Muscle layer of colon (tissue), 2 donors: ENCODE data around the gene KRT27.

Experiments
- H3K27ac ChIP-seq: one replicate; pipeline ENCODE4 v1.7.0; 2013; ENCODE audit warnings: low read depth, mild to moderate bottlenecking, low read length, moderate library complexity
- H3K27me3 ChIP-seq, 2 donors: one replicate each; pipeline ENCODE4 v1.7.0; 2013; ENCODE audit warnings: low read length in 2 of 2, mild to moderate bottlenecking in 2 of 2; ENCODE audit not compliant: insufficient read depth in 2 of 2, control insufficient read depth in 1 of 2
- H3K36me3 ChIP-seq: one replicate; pipeline ENCODE4 v1.7.0; 2013; ENCODE audit warnings: mild to moderate bottlenecking, low read length; ENCODE audit not compliant: insufficient read depth
- H3K4me1 ChIP-seq: one replicate; pipeline ENCODE4 v1.7.0; 2013; ENCODE audit warnings: mild to moderate bottlenecking, low read length; ENCODE audit not compliant: insufficient read depth
- H3K4me3 ChIP-seq, 2 donors: one replicate each; pipeline ENCODE4 v1.7.0; 2013; ENCODE audit warnings: low read length in 2 of 2, low read depth in 1 of 2, mild to moderate bottlenecking in 1 of 2, moderate library complexity in 1 of 2
- H3K9ac ChIP-seq: one replicate; pipeline ENCODE4 v1.7.0; 2013; ENCODE audit warnings: low read length
- H3K9me3 ChIP-seq: one replicate; pipeline ENCODE4 v1.7.0; 2013; ENCODE audit warnings: mild to moderate bottlenecking, low read length
- donor health status: abdominal sarcoma.
- donor health status: Adenocarcinoma of cecum.

The KRT27 gene

DNA sequence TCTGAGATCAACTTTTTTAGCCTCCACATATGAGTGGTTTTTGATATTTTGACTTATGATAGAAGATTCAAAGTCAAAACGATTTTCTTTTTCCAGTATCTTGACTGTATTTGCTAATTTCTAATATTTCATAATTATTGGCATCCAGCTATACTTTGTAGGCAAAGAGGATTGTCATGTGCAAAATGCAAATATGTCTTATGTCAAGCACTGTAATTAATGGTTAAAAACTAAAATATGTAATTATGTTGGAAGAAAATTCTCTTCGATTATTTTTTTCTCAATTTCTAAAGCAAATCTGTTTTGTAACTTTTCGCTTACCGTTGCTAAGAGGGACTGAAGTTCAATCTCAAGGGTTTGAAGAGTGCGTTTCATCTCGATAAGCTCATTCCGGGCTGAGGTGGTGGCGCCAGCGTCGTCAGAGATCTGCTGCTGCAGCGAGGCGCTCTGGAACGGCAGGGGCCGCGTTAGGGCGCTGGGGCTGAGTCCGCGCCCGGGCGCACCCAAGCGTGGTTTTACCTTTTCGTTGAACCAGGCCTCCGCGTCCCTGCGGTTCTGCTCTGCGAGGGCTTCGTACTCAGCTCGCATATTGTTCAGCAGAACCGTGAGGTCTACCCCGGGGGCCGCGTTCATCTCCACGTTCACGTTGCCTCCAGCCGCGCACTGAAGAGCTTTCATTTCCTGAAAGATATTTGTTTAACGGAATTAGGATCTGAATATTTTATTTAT is 3.0 kb downstream of the KRT27 start:
- H3K27me3 ChIP-seq: peaks cover 10 to 11% of the 10 kb centered on the region in 2 donors
- H3K9ac ChIP-seq: no peak overlapping the region
- H3K4me1 ChIP-seq: no peaks in the 10 kb centered on the region
- no peak overlapping the region for H3K4me3 ChIP-seq
- H3K9me3 ChIP-seq: no peaks in the 10 kb centered on the region
- no peak overlapping the region for H3K27ac ChIP-seq
- no peaks in the 10 kb centered on the region for H3K36me3 ChIP-seq

DNA sequence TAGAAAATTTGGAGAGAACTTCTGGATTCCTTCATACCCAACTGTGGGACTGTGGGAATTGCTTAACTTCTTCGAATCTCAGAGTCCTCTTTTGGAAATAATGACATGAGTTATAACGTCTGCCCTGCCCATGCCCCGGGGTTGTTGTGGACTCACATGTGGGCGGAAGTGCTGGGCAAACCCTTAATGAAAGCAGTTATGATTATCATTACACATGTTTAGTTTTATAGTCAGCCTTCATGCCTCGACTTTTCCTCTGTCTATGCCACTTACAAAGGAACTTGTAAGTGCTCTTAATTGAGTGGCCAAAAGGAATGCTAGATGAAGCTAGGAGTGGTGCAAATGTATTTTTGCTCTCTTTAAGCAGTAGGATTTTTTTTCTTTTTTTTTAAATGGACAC is 3.9 kb downstream of the KRT27 start:
- Histone ChIP-seq H3K27me3 (peaks cover 10 to 11% of the 10 kb centered on the region in 2 donors), H3K4me1 (no peaks in the 10 kb centered on the region), H3K27ac (no peak overlapping the region), H3K36me3 (no peaks in the 10 kb centered on the region), H3K9me3 (no peaks in the 10 kb centered on the region), H3K9ac (no peak overlapping the region), H3K4me3 (no peak overlapping the region)

DNA sequence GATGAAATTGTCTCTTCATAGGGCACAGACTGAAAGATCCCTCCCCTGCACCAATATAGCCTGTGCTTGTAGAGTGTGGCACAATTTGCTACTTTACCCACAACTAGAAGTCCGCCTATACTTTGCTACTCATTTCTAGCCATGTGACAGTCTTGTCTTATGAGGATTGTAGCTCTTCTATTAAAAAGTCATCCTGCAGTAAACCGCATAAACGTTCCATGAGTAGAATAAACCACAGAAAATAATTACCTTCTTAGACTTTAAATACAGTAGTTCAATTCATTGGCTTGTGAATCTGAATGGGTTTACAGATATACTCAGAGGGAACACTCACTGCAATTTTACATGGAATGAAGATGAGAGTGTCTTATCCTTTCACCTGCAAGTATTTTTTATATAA is 4.4 kb downstream of the KRT27 start:
- Histone ChIP-seq H3K9me3 (no peaks in the 10 kb centered on the region), H3K27me3 (peaks cover 10 to 11% of the 10 kb centered on the region in 2 donors), H3K27ac (no peak overlapping the region), H3K4me1 (no peaks in the 10 kb centered on the region), H3K4me3 (no peak overlapping the region), H3K9ac (no peak overlapping the region), H3K36me3 (no peaks in the 10 kb centered on the region)

DNA sequence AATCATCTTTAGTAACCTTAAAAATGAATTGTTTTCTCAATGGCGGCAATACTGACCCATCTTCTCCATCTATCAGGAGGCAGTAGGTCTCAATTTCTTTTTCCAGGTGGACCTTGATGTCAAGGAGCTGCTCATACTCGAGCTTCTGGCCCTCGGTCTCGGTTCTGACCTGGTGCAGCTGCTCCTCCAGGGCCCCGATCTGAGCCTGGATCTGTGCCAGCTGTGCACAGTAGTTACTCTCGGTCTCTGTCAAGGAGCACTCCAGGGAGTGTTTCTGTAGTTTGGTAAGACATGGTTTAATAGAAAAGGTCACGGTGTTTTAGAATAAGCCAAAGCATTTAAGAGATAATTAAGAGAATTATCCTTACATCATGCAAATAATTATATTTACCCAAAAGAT is 4.9 kb downstream of the KRT27 start:
- no peaks in the 10 kb centered on the region for H3K36me3 ChIP-seq
- peaks cover 10 to 11% of the 10 kb centered on the region in 2 donors for H3K27me3 ChIP-seq
- H3K4me3 ChIP-seq: no peak overlapping the region
- no peaks in the 10 kb centered on the region for H3K9me3 ChIP-seq
- no peak overlapping the region for H3K9ac ChIP-seq
- no peak overlapping the region for H3K27ac ChIP-seq
- no peaks in the 10 kb centered on the region for H3K4me1 ChIP-seq

DNA sequence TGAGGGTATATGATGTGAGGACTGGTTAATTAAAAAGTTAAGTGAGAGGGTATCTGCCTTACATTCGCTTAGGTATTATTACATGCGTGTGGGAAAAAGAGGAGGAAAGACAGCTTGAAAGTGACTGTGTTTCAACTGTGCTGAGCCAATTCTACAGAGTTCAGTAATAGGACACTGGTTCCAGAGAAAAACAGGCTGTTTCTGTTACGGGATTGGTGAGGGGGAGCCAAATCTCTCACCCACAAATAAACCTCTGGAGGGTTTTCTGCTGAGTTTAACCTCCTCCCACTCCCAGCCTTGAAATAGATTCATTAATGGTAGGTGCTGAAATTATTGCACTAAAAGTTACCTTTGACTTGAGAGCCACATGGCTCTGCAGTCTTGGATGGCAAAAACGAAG is 6.4 kb downstream of the KRT27 start:
- Histone ChIP-seq H3K36me3 (no peaks in the 10 kb centered on the region), H3K9me3 (no peaks in the 10 kb centered on the region), H3K9ac (no peak overlapping the region), H3K27me3 (peaks cover 10 to 11% of the 10 kb centered on the region in 2 donors), H3K4me3 (no peak overlapping the region), H3K4me1 (no peaks in the 10 kb centered on the region), H3K27ac (no peak overlapping the region)

DNA sequence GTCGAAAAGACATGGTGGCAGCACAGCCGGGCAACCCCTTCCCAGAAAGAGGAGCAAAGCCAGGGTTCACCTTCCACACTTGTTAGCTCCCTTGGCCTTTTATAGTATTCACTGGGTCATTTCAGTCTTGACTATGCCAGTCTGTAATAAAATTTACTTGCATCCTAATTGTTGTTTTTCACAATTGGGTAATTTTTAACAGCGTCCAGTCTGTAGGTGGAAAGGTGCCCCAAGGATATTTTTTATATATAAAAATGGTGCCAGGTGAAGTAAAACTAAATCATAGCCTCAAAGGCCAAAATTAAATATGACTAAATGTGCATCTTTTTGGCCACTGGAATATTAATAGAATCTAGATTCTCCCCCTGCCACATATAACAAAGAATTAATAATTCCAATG is 10.2 kb downstream of the KRT27 start, which contains the start of gene KRT26:
Gene KRT26, minus strand, starts transcription at position 101 of the 400 bp plus-strand sequence. Its CDS starts 88 bp downstream, at position 13.
- Histone ChIP-seq H3K27ac (no peak within 1 kb of the TSS), H3K9me3 (no peaks in the 10 kb centered on the region), H3K4me3 (no peak within 1 kb of the TSS), H3K4me1 (no peaks in the 10 kb centered on the region), H3K27me3 (no peaks in the 10 kb centered on the region), H3K36me3 (no peaks in the 10 kb centered on the region), H3K9ac (no peak within 1 kb of the TSS)

DNA sequence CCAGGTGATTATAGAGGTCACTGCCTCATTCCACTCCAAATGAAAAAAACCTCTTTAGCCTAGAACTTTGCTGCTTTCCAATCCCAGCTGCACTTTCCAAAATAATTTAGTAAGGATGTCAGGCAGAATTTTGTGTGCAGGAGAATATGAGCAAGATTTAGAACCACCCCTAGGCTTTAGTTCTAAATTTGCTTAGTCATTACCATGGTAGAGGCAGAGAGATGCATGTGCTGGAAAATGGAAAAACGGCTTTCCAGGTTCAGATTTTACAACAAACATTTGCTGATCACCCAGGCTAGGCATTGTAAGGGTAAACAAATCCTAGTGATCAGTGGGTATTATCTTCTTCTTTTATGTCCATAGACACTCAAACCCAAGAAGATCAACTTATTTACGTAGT is 16.7 kb downstream of the KRT27 start:
- no peaks in the 10 kb centered on the region for H3K36me3 ChIP-seq
- no peaks in the 10 kb centered on the region for H3K27me3 ChIP-seq
- no peaks in the 10 kb centered on the region for H3K9me3 ChIP-seq
- no peak overlapping the region for H3K27ac ChIP-seq
- no peak overlapping the region for H3K4me3 ChIP-seq
- H3K4me1 ChIP-seq: no peaks in the 10 kb centered on the region
- H3K9ac ChIP-seq: no peak overlapping the region

DNA sequence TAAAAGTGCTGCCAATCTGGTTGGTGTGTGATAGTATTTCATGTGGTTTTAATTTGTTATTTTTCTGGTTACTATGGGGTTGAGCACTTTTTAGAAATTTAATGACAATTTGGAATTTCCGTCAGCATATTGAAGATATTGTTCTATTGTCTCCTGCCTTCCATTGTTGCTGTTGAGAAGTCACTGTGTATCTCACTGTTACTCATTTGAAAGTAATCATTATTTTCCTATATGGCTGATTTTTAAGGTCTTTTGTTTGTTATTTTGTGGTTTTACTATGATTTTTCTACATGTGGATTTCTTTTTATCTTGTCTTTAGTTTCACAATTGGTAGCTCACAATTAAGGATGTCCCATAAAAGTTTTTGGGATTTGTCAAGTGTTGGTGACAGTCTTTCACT is 18.6 kb downstream of the KRT27 start:
- no peak overlapping the region for H3K9ac ChIP-seq
- H3K4me1 ChIP-seq: no peaks in the 10 kb centered on the region
- H3K9me3 ChIP-seq: peaks cover 4% of the 10 kb centered on the region
- no peak overlapping the region for H3K27ac ChIP-seq
- no peaks in the 10 kb centered on the region for H3K27me3 ChIP-seq
- no peaks in the 10 kb centered on the region for H3K36me3 ChIP-seq
- no peak overlapping the region for H3K4me3 ChIP-seq

DNA sequence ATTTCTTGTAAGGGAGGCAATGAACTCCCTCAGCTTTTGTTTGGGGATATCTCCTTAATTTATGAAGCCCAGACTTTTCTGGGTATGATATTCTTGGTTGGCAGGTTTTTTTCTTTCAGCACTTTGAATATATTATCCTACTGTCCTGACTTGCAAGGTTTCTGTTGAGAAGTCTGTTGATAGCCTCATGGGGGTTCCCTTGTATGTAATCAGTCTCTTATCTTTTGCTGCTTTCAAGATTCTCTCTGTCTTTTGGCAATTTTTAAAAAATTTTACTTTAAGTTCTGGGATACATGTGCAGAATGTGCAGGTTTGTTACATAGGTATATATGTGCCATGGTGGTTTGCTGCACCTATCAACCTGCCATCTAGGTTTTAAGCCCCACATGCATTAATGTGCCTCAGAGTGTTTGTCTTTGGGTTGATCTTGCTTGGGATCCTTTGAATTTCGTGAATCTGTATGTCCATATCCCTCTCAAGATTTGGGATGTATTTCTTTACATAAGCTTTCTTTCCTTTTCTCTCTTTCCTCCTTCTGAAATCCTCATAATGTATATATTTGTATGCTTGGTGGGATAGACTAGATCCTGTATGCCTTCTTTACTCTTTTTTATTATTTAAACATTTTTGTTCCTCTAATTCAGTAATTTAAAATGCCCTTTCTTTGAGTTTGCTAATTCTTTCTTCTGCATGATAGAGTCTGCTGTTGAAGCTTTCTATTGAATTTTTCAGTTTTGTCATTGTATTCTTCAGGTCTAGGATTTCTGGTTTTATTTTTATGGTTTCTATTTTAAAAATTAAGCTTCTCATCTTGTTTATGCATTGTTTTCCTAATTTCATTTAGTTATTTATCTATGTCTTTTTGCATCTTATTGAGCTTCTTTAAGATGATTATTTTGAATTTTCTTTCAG is 22.0 kb downstream of the KRT27 start:
- no peaks in the 10 kb centered on the region for H3K36me3 ChIP-seq
- H3K27me3 ChIP-seq: no peaks in the 10 kb centered on the region
- H3K9me3 ChIP-seq: peaks cover 4% of the 10 kb centered on the region
- H3K9ac ChIP-seq: no peak overlapping the region
- no peak overlapping the region for H3K4me3 ChIP-seq
- no peak overlapping the region for H3K27ac ChIP-seq
- H3K4me1 ChIP-seq: no peaks in the 10 kb centered on the region

DNA sequence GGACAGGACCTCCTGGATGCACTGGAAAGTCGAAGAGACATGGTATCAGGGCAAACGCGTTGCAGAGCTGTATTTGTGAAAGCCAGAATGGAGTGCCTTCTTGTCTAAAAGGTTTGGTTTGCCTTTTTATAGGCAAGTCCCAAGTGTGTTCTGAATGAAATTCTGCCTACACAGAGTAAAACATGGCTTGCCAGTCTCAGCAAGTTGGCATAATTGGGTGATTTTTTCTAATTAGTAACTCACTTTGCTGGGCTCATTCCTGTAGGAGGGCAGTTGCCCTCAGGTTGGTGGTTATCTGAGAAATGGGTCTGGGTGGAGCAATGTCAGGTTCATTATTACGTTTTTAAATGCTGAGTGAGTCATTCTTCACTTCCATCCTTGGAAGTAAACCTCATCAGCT is 27.1 kb downstream of the KRT27 start, which contains the start of gene KRT25:
Gene KRT25, minus strand, starts transcription at position 101 of the 400 bp plus-strand sequence. Its CDS starts 60 bp downstream, at position 41.
- H3K27me3 ChIP-seq: no peaks in the 10 kb centered on the region
- no peak within 1 kb of the TSS for H3K4me3 ChIP-seq
- H3K36me3 ChIP-seq: no peaks in the 10 kb centered on the region
- no peak within 1 kb of the TSS for H3K27ac ChIP-seq
- H3K4me1 ChIP-seq: no peaks in the 10 kb centered on the region
- H3K9me3 ChIP-seq: peaks cover 4% of the 10 kb centered on the region
- H3K9ac ChIP-seq: no peak within 1 kb of the TSS

DNA sequence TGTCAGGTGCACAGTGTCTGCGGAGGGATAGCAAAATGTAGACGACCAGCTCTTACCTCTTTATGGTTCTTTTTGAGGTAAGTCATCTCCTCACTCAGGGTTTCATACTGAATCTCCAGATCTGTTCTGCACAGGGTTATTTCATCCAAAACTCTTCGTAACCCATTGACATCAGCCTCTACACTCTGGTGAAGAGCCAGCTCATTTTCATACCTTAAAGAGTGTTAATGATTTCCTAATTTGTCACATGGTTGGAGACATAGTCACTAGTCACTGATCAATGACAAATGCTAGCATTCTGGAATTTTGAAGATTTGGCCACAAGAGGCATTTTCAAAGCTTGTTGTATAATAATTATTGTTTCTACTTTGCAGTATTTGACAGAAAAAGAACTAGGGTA is 28.5 kb downstream of the KRT27 start:
- no peaks in the 10 kb centered on the region for H3K36me3 ChIP-seq
- H3K9me3 ChIP-seq: no peaks in the 10 kb centered on the region
- H3K4me1 ChIP-seq: no peaks in the 10 kb centered on the region
- no peak overlapping the region for H3K9ac ChIP-seq
- H3K27ac ChIP-seq: no peak overlapping the region
- H3K27me3 ChIP-seq: no peaks in the 10 kb centered on the region
- no peak overlapping the region for H3K4me3 ChIP-seq
